Measurements from ENCODE around the gene LSM4. TPM values are rescaled to one million over a fixed set of nuclear protein-coding genes. Genes with fewer than 3 reads are reported as not detected.

LSM4 gene
- total and polyA plus RNA-seq, 2 of the 4 experiments (the other 2 are of a cell fraction): 44.8 to 118 TPM

DNA sequence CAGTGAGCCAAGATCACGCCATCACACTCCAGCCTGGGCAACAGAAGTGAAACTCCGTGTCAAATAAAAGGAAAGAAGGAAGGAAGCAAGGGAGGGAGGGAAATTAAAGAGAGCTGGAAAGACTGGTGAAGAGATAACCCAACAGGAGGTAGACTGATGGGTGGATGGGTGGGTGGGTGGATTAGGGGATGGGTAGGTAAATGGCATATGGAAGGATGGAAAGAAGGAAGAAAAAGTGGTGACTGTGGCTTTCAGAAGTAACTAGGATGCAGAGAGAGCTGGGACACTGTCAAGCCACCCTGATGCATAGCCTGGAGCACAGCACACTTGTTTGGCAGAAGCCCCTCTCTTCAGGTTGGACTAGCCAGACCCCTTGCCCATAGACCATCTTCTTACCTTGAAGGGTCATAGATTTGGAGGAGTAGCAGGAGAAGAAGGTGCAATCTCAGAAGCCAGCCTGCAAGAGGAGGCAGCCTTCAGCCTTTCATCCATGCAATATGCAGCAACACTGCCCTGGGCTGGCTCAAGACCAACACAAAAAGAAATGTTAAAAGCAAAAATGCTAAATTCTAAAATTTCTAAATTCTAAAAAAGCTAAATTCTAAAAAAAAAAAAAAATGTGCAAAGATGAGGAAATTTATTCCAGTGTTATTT, 53.7 kb downstream of the LSM4 start:
- no peak overlapping the region for H3K56ac ChIP-seq (ENCODE audit: extremely low read depth, insufficient read depth, low read length)
- no peak overlapping the region for H3K4me2 ChIP-seq (ENCODE audit: low read depth, low read length)
- no peak overlapping the region for H3K4me3 ChIP-seq (ENCODE audit: insufficient read depth, low read depth, low read length)
- ChIA-PET CTCF (interaction anchor here (2.3 kb wide), 1 partner anchor 10 kb away, joined by 9 read pairs; no protein-coding TSS in a partner anchor), POLR2A (ENCODE audit: unreplicated experiment) (no interaction called here)
- H2AK5ac ChIP-seq (ENCODE audit: low read depth, low read length): no peak overlapping the region
- no peak overlapping the region for H3K18ac ChIP-seq (ENCODE audit: low read depth, low read length)
- H2BK15ac ChIP-seq (ENCODE audit: low read depth, low read length): no peak overlapping the region
- DNase-seq (no peak), ATAC-seq (ENCODE audit: low read depth) (no peak)
- WGBS, 2 experiments (ENCODE audit: extremely low coverage in 2 of 2, insufficient read length in 1 of 2): 80% methylated on average over 2 of the region's 2 CpGs; no CpG with 5 or more reads in 1 of the 2 experiments
- no peaks in the 10 kb centered on the region for H3K9me3 ChIP-seq (ENCODE audit: control insufficient read depth, insufficient read depth, low read length)
- H3K4me1 ChIP-seq (ENCODE audit: control insufficient read depth, insufficient read depth, low read length): no peaks in the 10 kb centered on the region; the same call in 1 of the 2 replicates
- BruUV-seq (replicated peaks): no TSS peak
- H3K23ac ChIP-seq (ENCODE audit: low read depth, low read length): no peak overlapping the region
- no peak overlapping the region for H3K9ac ChIP-seq (ENCODE audit: low read depth, low read length)
- H3K14ac ChIP-seq (replicated peaks; ENCODE audit: low read depth, low read length): no peak overlapping the region
- no peak overlapping the region for H2BK5ac ChIP-seq (ENCODE audit: low read depth, low read length, poor library complexity, severe bottlenecking)
- no peak overlapping the region for H2AFZ ChIP-seq (replicated peaks; ENCODE audit: low read length, poor library complexity)
- H3K27me3 ChIP-seq (ENCODE audit: control insufficient read depth, insufficient read depth, low read length): no peaks in the 10 kb centered on the region
- H4K91ac ChIP-seq (ENCODE audit: insufficient read depth, low read depth, low read length): no peak overlapping the region
- dilution Hi-C loops (cut with HindIII; ENCODE audit: low sequenced_read_pairs, unreplicated experiment) (no loop called here), in situ Hi-C loops (cut with MboI; ENCODE audit: low sequenced_read_pairs) (no loop called here), intact Hi-C loops (cut with micrococcal nuclease) (no loop called here)
- no peak overlapping the region for H2AK9ac ChIP-seq (replicated peaks; ENCODE audit: low read depth, low read length, poor library complexity)
- peaks cover 7% of the 10 kb centered on the region for H4K20me1 ChIP-seq (ENCODE audit: insufficient read depth, low read length)
- H2BK20ac ChIP-seq (ENCODE audit: low read depth, low read length): no peak overlapping the region
- H4K8ac ChIP-seq (ENCODE audit: low read depth in 2 of 2, low read length in 2 of 2): no peak overlapping the region
- H3K9me1 ChIP-seq (ENCODE audit: insufficient read depth, low read length): peaks cover 3% of the 10 kb centered on the region; the same call in 1 of the 2 replicates
- H3K27ac ChIP-seq (ENCODE audit: insufficient read depth, low read length): no peak overlapping the region
- TF ChIP-seq, protein P1, sequence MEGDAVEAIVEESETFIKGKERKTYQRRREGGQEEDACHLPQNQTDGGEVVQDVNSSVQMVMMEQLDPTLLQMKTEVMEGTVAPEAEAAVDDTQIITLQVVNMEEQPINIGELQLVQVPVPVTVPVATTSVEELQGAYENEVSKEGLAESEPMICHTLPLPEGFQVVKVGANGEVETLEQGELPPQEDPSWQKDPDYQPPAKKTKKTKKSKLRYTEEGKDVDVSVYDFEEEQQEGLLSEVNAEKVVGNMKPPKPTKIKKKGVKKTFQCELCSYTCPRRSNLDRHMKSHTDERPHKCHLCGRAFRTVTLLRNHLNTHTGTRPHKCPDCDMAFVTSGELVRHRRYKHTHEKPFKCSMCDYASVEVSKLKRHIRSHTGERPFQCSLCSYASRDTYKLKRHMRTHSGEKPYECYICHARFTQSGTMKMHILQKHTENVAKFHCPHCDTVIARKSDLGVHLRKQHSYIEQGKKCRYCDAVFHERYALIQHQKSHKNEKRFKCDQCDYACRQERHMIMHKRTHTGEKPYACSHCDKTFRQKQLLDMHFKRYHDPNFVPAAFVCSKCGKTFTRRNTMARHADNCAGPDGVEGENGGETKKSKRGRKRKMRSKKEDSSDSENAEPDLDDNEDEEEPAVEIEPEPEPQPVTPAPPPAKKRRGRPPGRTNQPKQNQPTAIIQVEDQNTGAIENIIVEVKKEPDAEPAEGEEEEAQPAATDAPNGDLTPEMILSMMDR (conservative IDR thresholded peaks at IDR 0.05; ENCODE audit: low read depth, low read length): no peak
- no peak for TF ChIP-seq POLR2A (IDR thresholded peaks at IDR 0.05; ENCODE audit: low read depth, low read length)
- TF ChIP-seq MAFK (IDR thresholded peaks at IDR 0.05; ENCODE audit: low read depth, low read length): no peak
- no peak for TF ChIP-seq MXI1 (IDR thresholded peaks at IDR 0.05; ENCODE audit: borderline replicate concordance, low read depth, low read length)
- TF ChIP-seq CEBPB (IDR thresholded peaks at IDR 0.05; ENCODE audit: low read depth, low read length): no peak
- TF ChIP-seq FOS (IDR thresholded peaks at IDR 0.05; ENCODE audit: low read depth, low read length): no peak
- no peak for TF ChIP-seq RFX5 (IDR thresholded peaks at IDR 0.05; ENCODE audit: low read depth, low read length)
- no peak for TF ChIP-seq RAD21 (IDR thresholded peaks at IDR 0.05; ENCODE audit: low read length)
- TF ChIP-seq, protein P2, sequence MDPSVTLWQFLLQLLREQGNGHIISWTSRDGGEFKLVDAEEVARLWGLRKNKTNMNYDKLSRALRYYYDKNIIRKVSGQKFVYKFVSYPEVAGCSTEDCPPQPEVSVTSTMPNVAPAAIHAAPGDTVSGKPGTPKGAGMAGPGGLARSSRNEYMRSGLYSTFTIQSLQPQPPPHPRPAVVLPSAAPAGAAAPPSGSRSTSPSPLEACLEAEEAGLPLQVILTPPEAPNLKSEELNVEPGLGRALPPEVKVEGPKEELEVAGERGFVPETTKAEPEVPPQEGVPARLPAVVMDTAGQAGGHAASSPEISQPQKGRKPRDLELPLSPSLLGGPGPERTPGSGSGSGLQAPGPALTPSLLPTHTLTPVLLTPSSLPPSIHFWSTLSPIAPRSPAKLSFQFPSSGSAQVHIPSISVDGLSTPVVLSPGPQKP (IDR thresholded peaks at IDR 0.05; ENCODE audit: borderline replicate concordance, low read depth, low read length): no peak
- no peak for TF ChIP-seq NFE2L2 (IDR thresholded peaks at IDR 0.05; ENCODE audit: low read depth, low read length)
- no peak for TF ChIP-seq BHLHE40 (IDR thresholded peaks at IDR 0.05; ENCODE audit: low read depth, low read length)
- TF ChIP-seq CHD1 (IDR thresholded peaks at IDR 0.05; ENCODE audit: low read depth, low read length): no peak
- no peak for TF ChIP-seq RCOR1 (IDR thresholded peaks at IDR 0.05; ENCODE audit: insufficient replicate concordance, low read length)
- TF ChIP-seq, protein P3, sequence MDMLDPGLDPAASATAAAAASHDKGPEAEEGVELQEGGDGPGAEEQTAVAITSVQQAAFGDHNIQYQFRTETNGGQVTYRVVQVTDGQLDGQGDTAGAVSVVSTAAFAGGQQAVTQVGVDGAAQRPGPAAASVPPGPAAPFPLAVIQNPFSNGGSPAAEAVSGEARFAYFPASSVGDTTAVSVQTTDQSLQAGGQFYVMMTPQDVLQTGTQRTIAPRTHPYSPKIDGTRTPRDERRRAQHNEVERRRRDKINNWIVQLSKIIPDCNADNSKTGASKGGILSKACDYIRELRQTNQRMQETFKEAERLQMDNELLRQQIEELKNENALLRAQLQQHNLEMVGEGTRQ (IDR thresholded peaks at IDR 0.05; ENCODE audit: low read depth, low read length): no peak
- TF ChIP-seq MAZ (IDR thresholded peaks at IDR 0.05; ENCODE audit: borderline replicate concordance, low read depth, low read length): no peak
- no peak for TF ChIP-seq SMC3 (IDR thresholded peaks at IDR 0.05; ENCODE audit: low read depth, low read length)
- H3K36me3 ChIP-seq (ENCODE audit: control insufficient read depth, insufficient read depth, low read length): peaks cover 32% of the 10 kb centered on the region
- peaks cover 6 to 16% of the 10 kb centered on the region in 2 experiments; a peak in 3 of 4 replicates for H3K79me1 ChIP-seq (ENCODE audit: low read depth in 1 of 2, low read length in 2 of 2)
- H2BK120ac ChIP-seq (ENCODE audit: low read depth, low read length): no peak overlapping the region
- H3K4ac ChIP-seq (ENCODE audit: low read depth, low read length): no peak overlapping the region
- no peak overlapping the region for H4K5ac ChIP-seq (ENCODE audit: low read depth, low read length)

Data from IMR-90 (cell line).